MM.1S (cell line): ENCODE data around the gene KCNMA1.

Source experiments
- EZH2 ChIP-seq: fragments of 300-600 bp; sonication (generic); optimal IDR thresholded peaks from 2 replicates; pipeline ENCODE3; 2017; ENCODE audit warnings: low read depth, mild to moderate bottlenecking, antibody characterized with exemption, low read length, mixed read lengths
- TF ChIP-seq, protein P1 (sequence below): fragments of 300-600 bp; sonication (generic); IDR thresholded peaks from 2 replicates; pipeline ENCODE4 v1.5.1; 2016; ENCODE audit warnings: antibody characterized with exemption, low read length, mixed read lengths

GRCh38 chr10:77041636-77042258 is 595.9 kb downstream of the KCNMA1 start:
- TF ChIP-seq, protein P1, sequence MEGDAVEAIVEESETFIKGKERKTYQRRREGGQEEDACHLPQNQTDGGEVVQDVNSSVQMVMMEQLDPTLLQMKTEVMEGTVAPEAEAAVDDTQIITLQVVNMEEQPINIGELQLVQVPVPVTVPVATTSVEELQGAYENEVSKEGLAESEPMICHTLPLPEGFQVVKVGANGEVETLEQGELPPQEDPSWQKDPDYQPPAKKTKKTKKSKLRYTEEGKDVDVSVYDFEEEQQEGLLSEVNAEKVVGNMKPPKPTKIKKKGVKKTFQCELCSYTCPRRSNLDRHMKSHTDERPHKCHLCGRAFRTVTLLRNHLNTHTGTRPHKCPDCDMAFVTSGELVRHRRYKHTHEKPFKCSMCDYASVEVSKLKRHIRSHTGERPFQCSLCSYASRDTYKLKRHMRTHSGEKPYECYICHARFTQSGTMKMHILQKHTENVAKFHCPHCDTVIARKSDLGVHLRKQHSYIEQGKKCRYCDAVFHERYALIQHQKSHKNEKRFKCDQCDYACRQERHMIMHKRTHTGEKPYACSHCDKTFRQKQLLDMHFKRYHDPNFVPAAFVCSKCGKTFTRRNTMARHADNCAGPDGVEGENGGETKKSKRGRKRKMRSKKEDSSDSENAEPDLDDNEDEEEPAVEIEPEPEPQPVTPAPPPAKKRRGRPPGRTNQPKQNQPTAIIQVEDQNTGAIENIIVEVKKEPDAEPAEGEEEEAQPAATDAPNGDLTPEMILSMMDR, result no peak
- no peak for TF ChIP-seq EZH2
